GM19035 (cell line): ENCODE data around the gene OPN5.
"Not testable (repeated sequence)": the region's sequence is repeated elsewhere in the genome, so short reads cannot be mapped to it uniquely, and the experiment has no call there.

Experiments used
- ATAC-seq: cut with Tn5 transposase; IDR thresholded peaks from one replicate; pipeline ENCODE4 v1.9.1; 2021; ENCODE audit not compliant: unreplicated experiment

Gene OPN5

DNA sequence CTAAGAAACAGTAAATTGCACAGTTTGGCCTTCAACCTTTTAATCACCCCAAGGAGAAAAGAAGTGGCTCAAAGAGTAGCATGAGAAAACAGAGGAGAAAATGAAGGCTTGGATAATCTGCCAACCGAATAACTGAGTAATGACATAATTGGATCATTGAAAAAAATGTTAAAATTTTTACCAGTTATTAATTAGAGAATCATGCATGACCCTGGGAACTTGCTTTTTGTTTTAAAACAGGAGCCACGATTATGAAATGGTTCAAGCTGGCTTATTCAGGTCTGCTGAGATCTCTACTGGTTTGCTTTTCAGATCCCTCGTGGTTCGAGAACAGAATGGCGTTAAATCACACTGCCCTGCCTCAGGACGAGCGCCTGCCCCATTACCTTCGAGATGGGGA lies at the start of gene OPN5:
Gene OPN5, plus strand, starts transcription at position 301 of the 400 bp plus-strand sequence. Its CDS starts 35 bp downstream, at position 336.
- ATAC-seq = no peak

DNA sequence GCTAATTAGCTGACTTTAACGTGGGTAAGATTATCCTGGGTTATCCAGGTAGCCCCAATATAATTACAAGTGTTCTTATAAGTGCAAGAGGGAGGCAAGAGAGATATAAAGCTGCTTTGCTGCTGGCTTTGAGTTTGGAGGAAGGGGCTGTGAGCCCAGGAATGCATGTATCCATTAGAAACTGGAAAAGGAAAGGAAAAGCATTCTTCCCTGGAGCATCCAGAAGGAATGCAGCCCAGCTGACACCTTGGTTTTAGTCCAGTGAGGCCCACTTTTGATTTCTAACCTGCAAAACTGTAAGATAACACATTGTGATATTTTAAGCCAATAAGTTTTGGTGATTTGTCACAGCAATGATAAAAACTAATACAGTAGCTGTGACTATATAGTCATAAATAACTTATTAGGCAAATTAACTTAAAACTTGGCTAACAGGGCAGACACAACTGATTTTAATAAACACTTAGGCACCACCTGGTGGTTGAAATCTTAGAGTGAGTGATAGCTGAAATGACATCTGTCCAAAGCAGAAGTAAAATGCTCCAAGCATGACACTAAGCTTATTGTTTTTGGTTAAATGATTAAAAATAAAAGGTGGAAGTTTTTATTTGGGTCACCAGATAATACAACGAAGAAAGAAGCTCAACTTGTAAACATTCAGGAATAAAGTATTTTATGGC lies 47.8 kb upstream of the OPN5 start:
- peak; percentile 72 for ATAC-seq

- ATAC-seq = no peak
Observed at GRCh38 chr6:47734831-47735481, 46.9 kb upstream of the OPN5 start.

GRCh38 chr6:47736083-47736700 lies 45.6 kb upstream of the OPN5 start:
- no peak for ATAC-seq

- ATAC-seq = no peak
Observed at GRCh38 chr6:47737406-47737805, 44.4 kb upstream of the OPN5 start.

DNA sequence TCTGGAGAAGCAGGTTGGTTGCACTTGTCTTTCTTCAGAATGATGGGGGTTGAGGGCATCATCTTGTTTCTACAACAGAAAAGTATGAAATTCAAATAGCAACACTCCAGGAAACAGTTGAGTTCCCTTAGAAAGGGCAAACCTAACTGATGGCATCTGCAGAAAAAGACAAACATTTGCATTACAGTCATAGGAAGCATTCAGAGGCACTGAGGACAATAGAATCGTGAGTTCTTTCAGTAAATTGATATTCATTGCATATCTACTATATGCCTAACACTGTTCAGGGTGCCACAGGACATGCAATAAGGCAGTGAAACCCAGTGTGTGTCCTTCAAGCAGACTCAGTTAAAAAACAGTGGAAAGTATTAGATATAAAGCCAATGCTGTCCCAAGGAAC lies 41.1 kb upstream of the OPN5 start:
- ATAC-seq = no peak

GRCh38 chr6:47741807-47742206 lies 40.0 kb upstream of the OPN5 start:
- no peak for ATAC-seq

DNA sequence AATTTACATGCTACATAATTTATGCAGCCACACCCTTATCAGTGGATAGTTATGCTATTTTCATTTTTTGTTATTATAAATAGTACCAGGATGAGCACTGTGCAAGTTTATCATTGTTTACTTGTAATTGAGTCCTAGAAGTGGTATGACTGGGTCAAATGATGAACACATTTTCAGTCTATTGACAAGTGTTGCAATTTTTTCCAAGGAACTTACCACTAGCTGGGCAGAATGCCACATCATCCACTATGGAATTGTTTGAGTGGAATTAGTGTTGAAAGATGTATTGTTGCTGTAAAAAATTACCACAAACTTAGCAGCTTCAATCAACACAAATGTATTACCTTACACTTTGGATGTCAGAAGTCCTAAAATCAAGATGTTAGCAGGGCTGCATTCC lies 38.1 kb upstream of the OPN5 start:
- ATAC-seq = no peak

DNA sequence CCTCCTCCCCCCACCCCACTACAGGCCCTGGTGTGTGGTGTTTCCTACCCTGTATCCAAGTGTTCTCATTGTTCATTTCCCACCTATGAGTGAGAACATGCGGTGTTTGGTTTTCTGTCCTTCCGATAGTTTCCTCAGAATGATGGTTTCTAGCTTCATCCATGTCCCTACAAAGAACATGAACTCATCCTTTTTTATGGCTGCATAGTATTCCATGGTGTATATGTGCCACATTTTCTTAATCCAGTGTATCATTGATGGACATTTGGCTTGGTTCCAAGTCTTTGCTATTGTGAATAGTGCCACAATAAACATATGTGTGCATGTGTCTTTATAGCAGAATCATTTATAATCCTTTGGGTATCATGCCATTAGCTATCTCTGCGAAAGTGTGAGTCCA lies 36.6 kb upstream of the OPN5 start:
- ATAC-seq = not testable (repeated sequence)

- no peak for ATAC-seq
Observed at GRCh38 chr6:47749757-47750156, 32.1 kb upstream of the OPN5 start.

DNA sequence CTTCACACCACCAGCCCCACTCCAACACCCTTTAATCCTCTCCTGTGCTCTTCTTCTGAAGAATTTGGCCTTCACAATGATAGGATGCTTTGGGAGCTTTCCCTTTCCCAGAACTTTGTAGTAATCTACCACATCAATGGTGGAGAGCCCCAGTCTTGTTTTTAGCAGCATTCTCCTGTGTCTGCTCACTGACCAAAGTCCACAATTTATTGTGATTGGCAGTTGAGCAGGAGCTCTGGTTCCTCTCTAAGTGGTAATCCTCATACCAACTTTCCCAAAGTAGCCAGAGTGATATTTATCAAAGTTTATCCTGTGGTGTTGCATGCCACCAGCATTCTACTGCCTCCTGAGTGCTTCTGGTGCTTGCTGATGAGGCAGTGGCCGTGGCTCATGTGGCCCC lies 29.0 kb upstream of the OPN5 start:
- ATAC-seq = no peak

DNA sequence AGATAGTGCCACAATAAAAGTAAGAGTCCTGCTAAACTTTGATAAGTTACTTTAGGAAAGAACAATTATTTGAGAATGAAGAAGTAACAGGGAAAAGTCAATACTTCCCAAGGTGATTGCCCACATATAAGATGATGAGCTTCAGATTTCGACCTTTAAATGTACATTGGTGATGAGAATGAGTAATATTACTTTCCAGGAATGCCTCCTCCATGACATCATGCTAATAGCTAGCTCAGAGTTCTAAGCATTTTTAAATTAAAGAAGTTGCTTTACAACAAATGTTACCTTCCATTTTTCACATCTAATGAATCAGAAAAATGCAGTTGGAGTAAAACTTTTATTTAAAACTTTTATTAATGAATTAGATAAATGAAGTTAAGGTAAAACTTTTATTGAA lies 22.5 kb upstream of the OPN5 start:
- no peak for ATAC-seq

- ATAC-seq = no peak
Observed at GRCh38 chr6:47762502-47762901, 19.3 kb upstream of the OPN5 start.

- no peak for ATAC-seq
Observed at GRCh38 chr6:47766445-47766844, 15.4 kb upstream of the OPN5 start.

DNA sequence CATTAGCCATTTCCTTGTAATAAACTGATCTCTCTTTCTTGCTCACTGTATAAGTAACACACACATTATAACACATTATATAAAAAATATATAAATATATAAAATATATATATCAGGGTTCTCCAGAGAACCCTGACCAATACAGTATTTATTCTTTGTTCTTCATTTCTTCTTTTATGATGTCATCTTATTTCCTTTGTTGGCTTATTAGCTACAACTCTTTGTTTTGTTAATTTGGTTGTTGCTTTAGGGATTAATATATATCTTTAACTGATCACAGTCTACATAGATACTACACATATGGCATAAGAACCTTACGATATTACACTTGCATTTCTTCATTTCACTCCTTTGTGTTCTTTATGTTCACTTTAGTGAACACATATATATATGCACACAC lies 14.7 kb upstream of the OPN5 start:
- ATAC-seq = no peak

DNA sequence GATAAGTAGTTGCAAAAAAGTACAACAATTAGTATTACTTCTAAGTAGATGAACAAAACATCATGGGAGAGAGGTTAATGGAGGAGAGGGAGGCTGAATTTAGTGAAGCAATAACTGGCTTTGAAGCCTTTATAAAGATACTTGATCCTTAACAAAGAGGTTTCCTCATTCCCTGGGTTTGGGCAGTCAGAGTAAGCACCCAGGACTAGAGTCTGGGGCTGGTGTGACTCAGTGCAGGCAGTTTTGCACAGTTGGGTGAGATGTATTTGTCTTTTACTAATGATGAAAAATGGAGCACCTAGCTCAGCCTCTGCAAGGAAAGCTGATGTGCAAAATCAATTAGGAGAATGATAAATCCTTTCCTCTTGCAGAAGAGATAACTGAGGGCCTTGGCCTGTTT lies 11.8 kb upstream of the OPN5 start:
- no peak for ATAC-seq

GRCh38 chr6:47772359-47772758 lies 9.5 kb upstream of the OPN5 start:
- no peak for ATAC-seq

DNA sequence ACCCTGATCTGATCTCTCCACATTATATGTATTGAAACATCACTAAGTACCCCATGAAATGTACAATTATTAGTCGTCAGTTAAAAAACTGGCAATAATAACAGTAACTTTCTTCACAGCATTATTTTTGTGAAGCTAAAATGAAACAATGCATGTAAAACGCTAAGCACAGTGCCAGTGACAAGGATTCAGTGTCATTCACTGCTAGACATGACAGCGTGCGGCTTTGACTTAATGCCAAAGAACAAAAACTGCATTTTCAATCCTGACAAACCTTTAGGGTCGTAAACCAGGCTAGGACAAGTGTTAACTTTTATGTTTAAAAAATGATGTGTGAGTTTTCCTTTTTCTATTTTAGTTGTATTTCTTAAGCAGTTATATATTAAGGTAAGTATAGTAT lies 8.8 kb upstream of the OPN5 start:
- no peak for ATAC-seq

DNA sequence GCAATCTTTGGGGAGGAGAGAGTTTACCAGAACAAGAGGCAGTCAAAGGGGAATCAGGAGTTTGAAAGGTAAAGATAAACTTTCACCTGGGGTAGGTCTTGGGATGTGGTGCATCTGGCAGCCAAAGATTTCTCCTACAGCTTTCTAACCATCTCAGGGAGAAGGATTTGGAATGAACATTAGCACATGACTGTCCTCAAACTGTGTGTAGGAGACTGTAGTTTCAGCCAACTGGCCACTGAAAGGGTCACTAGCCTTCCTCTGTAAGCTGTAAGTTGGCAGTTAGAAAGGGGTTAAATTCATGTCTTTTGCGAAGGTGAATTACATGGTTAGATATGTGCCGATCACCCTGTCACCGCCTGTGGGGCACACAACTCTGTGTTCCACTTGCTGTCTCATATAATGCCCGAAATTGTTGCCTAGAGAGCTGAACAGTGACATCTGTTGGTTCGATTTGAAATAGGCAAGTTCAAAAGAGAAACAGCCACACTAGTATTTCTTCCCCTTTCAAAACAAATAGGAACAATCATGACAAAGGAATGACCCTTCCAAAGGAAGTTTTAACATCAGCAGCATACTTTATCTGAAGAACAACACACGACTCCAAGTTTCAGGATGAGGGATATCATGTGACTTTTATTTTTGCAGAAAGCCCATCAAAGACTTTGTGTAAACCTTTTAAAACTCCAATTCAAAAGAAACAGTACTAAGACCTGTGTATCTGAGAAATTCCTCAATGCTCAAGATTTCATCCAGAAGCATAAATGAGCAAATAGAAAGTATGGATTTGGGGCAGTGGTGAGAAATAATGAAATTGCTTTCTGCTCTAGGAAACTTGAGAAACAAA lies 1.1 kb upstream of the OPN5 start:
- peak; percentile 87 for ATAC-seq

- no peak for ATAC-seq
Observed at GRCh38 chr6:47785182-47785581, 3.4 kb downstream of the OPN5 start.
